Ecto neural progenitor cell (in vitro differentiated cells): ENCODE data around the gene PRXL2A.
"Not testable (repeated sequence)": the region's sequence is repeated elsewhere in the genome, so short reads cannot be mapped to it uniquely, and the experiment has no call there.

Experiments used
- DNase-seq: peaks from one replicate; pipeline ENCODE4 v3.0.0-alpha.2; 2018; ENCODE audit warnings: low spot score

The PRXL2A gene

DNA sequence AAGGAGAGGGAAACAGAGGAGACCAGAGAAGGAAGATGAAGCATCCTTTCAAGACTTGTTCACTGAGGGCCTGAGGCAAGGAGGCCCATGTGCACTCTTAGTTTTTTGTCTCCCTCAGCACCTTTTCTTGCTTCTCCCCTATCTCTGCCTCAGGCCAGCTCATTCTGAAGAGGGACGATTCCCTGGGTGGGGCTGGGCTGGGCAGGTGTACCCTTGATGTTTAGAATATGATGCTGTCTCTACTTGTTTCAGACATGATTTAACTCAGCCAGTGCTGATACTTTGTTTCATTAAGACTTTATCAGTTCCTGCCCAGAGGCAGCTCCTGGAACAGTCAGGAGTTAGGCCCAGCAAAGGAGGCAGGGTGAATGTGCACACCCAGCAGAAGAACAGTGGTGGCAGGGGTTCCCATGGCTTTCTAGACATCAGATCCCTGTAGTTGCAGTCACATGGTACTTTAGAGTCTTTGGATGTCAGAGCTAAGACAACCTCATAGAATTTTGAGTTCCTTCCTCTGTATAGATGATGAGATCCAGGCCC, 3.4 kb downstream of the PRXL2A start:
- no peak for DNase-seq

DNA sequence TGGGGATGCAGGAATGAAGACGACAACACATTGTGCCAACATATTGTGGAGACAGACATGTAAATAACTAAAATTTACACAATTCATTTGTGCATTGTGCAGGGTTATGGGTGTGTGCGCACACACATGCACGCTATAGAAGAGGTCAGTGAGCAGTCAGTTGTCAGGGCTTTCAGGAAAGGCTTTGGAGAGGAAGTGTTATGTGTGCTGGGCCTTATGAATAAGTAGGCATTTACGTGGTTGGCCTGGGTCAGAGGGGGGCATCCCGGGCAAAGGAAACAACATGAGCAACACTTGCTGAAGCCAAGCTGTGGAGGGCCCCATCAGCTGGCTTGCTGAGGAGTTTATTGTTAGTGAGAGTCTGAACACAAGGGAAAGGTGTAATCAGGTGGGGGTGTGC, 4.1 kb downstream of the PRXL2A start:
- no peak for DNase-seq

DNA sequence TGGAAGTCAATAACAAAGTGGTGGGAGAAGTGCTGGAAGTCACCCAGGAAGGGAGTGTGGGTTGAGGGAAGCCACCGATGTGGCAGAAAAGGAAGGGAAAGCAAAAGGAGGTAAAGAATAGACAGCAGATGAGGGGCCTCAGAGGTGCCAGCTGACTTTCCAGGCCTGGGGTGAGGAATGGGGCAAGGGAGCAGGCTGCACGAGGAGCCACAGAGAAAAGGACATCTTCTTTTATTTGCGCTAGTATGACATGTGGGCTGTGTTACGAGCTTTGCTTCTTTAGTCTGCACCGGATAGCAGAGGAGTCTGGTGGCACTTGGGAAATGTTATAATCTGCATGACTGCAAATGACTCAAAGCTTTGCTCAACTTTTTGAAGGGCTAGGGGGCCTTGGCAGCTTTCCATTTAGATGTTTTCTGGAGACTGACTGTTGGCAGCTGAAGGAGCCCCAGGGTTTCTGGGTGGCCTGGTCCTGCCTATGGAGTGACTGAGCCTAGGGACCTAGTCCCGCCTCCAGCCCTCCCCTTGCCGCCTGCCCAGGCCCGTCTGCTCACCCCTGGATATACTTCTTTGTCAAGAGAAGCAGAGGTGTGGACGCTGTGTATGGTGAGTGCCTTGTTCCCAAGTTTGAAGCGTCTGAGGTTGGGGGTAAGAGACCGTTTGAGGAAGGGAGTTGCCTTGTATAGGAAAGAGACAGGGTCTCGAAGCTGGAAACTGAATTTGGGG, 5.1 kb downstream of the PRXL2A start:
- DNase-seq: no peak

DNA sequence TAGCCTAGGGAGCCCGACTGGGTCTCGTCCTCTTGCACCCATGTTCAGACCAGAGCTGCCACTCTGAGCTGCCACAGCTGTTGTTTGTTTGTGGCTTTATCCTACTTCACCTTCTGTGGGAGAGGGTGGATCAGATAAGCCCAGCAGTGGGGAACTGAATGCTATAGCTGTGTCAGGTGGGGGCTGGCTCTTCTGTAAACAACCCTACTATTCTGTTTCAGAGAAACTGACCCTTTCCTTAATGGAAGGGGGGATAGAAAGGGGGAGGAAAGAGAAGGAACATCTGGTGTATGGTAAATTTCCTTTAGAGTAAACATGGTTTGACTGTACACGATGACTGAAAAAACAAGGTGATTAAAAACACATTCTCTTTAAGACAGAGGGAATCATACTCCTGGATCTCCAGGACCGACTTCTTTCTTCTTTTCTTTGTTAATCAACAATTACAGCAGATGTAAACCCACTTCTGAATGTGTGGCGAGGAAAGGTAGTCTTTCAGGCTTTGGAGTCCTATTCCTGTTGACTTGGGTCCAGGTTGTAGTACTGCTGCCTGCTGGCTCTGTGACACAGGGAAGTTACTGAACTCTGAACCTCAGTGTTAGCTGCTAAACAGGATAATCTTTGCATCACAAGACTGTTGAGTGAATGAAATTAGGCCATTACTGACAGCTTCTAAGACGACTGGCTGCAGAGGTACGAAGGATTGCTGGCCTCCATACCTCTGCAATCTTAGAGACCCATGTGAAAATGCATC, 6.0 kb downstream of the PRXL2A start:
- DNase-seq: no peak

DNA sequence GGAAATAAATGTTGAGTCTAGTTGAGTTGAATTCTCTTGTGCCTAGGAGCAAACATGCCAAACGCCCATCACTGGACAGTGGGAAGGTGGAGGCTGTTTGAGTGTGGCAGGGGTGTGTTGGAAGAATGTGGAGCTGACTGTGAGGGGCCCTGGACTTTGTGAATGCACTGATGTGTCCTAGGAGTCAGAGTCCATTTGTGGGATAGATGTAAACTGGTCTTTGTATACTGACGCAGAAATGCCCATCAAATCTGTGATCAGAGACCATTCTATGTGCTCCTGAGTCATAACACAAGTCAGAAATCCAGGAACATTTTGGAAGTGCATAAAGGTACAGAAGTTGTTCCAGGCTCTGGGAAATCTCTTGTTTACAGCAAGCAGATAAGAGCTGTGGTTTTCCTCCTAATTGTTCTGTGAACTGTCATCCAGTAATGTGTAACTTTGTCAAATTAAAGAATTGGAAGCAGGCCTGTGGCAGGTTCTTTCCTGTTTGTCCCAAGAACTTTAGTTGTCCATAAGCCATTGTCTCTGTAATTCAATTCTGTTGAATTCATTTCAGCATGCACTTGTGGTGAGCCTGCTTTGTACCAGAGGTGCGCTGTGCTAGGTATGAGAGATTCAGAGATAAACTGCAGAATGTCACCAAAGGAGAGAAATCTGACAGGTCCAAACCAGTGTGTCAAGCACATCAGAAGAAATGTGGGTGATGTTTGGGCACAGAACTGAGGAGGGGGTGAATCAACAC, 7.6 kb downstream of the PRXL2A start:
- DNase-seq: no peak

DNA sequence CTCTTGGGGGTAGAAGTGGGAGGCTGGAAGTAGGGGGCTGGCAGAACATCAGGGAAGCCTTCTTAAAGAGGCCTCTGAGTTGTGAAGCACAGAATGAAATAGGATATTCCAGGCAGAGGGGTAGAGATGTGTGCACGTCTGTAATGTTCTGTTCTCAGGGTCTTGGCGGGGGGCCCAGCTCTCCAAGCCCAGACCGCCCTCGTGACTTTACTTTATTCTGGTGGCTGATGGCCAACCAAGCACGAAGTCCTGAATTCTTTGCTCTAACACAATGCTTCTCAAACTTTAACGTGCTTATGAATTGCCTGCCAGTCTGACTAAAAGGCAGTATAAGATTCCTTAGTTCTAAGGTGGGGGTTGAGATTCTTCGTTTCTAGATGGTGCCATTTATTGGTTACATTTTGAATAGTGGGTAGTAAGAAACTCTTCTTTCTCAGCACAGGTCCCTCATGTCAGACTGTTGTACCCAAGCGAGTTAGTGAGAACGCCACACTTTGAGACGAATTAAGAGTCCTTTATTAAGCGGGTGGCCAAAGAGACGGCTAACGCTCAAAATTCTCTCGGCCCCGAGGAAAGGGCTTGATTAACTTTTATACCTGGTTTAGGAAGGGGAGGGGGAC, 8.2 kb downstream of the PRXL2A start:
- no peak for DNase-seq

DNA sequence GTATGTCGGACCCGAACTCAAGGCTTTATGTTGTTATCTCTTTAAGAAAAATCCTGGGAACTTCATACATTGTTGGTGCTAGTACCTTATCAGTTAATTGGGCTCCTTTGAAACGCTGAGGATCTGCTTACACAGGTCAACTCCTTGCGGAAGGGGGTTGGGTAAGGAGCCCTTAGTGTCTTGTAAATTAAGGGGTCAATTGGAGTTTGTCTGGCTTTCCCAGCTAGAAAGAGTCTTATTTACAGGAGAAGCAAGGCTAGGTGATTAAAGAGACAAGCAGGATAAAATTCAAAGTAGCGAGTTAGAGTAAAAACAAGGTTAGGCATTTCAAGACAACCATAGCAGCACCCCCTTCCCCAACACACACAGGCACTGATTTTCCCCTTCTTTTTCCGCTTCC, 8.9 kb downstream of the PRXL2A start:
- not testable (repeated sequence) for DNase-seq

DNA sequence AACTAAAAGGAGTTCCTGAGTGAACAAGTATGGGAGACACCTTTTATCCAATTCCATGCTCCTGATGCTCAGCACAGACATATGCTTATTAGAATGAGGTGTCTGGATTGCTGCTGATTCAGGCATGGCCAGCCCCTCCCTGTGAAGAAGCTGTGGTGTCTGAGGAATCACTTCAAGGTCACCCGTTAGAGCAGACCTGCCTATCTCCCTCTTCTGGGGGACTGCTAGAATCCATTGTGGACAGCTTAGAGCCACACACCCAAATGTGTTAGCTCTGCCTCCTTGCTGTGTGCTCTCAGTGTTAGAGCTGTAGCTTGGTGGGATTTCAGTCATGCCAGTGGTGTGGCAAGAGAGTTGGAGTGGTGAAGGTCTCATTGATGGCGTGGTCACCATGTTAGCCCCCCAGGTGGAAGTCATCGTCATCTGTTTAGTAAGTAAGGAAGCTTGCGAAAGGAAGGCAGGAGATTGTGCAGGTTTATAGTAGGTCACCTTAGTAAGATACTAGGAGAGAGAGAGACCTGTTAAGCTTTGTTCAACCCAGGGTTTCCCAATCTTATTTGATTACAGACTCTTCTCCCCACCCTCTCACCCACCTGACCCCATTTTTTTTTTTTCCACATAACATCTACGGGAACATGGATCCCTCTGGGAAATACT, 12.8 kb downstream of the PRXL2A start:
- DNase-seq: no peak

DNA sequence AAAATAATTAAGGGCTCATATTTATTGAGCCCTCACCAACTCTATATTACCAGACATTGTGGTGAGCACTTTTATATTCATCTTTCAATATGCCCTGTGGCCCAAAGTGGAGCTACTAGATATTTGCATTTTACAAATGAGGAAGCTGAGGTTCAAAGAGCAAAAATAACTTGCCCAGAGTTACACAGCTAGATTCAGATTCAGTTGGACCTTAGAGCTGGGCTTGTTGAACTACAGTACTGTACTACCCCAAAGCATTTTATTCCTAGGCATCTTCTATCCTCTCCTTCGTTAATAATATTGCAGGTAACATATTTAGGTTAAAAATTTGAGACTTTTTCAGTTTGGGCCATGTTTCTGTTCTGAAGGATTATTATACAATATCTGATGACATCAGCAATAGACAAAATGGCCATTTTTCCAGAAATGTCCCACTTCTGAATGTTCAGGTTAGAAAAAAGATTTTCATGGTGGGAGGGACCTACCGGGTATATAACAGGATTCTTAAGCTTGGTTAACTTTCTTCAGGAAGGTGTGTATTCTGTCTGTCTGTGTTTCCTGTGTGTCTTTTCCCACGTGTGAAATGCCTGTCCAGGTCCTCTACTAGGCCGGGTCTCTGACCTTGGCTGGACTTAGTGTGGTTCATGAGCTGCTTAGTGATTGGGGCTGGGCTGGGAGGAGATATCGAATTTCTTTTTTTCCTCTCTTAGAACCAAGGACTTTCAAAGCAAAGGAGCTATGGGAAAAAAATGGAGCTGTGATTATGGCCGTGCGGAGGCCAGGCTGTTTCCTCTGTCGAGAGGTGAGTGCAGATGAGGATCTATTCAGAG, 13.6 kb downstream of the PRXL2A start:
- no peak for DNase-seq

DNA sequence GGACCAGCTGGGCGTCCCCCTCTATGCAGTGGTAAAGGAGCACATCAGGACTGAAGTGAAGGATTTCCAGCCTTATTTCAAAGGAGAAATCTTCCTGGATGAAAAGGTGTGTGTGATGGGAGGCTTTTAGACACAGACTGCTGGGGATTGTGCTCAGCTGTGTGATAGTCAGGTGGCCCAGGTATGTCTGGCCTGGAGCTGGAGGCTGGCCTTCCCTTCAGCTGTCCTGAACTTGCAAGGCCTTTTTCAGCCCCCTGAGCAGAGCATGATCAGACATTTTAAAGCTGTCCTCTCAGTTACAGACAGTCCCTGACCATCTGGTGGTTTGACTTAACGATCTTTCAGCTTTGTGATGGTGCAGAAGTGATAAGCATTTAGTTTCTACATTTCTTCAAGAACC, 17.6 kb downstream of the PRXL2A start:
- no peak for DNase-seq

DNA sequence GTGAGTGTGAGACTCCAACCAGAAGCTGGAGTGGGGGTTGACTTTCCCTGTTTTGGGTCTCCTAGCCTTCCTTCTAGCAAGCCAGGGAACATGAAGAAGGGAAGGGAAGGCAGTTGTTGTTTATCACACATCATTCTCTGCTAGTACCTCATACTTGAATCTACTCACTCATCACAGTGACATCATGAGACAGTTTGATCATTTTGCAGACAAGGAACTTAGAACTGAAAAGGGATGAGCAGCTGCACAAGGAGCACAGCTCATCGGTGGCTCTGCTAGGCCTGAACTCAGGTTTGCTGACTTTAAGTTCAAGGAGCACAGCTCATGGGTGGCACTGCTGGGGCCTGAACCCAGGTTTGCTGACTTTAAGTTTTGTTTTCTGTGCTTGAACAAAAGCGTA, 19.2 kb downstream of the PRXL2A start:
- no peak for DNase-seq

DNA sequence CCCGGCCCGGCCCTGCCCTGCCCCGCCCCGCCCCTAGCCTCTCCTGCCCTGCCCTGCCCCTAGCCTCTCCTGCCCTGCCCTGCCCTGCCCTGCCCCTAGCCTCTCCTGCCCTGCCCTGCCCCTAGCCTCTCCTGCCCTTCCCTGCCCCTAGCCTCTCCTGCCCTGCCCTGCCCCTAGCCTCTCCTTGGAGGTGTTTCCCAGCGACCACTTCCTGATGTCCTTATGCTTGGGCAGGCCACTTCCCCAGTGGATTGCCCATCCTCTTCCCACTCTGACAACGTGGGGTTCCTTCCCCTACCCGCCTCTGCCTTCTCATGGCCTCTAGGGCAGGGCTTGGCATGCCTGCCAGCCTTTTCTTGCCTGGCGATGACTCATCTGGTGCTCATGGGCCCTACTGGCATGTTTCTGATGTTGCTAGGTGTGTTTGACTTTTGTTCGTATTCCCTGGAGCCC, 21.2 kb downstream of the PRXL2A start:
- DNase-seq: no peak

DNA sequence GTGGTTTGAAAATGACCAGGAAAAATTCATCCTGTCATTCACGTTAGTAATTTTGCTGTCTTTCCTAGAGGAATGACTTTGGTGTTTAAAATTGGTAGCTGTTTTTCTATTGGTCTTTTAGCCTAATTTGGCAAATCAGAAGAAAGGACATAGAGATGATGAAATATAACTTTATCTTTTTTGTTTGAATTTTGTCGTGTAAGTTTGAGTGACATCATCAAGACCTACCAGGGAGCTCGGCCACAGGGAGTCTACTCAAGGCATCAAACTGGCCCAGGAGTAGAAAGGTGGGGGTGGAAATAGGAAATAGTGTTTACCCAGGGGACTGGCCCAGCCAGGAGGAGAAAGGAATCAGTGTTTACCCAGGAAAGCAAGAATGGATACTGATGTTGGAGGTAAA, 24.8 kb downstream of the PRXL2A start:
- no peak for DNase-seq

DNA sequence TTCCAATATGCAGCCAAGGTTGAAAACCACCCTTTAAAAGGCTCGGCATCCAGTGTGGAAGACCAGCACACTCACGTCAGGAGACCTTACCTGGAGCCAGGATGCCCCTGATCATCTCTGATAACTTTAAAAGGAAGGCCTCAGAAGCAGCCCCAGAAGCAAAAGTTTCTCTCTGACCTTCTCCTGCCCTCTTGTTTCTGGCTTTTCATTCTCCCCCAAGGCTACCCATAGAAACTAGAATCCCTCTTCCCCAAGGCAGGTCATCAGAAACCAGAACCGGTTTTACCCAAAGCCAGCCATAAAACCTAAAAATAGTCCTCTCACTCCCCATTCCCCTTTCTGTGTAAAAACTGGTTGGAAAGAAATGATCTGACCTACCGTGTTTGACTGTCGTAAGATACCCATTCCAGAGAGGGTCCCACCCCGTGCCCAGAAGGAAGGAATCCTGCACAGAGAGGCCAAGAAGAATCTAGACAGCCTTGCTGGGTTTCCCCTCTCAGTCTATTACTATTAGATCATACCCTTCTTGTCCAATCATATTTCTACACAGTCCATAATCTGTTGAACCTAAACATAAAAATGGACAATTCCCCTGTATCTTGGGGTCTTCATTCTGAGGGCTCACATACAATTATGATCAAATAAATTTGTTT, 28.2 kb downstream of the PRXL2A start:
- DNase-seq: no peak

DNA sequence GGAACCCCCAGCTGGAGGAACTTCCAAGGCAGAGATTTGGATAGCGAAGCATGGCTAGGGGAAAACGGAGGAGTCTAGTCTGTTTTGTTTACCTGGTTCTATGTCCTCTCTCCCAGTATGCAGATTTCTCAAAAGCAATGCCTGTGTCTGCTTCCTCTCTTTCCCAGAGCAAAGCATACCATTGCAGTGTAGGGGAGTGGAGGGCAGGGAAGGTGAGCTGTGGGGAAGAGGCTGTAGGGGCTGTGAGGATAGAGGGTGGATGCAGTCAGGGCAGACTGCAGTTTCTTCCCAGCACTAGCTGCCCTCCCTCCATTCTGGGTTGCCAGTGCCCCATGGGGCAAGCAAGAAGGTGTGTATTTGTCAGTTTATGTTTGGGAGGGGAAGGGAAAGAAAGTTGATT, 28.9 kb downstream of the PRXL2A start:
- no peak for DNase-seq

DNA sequence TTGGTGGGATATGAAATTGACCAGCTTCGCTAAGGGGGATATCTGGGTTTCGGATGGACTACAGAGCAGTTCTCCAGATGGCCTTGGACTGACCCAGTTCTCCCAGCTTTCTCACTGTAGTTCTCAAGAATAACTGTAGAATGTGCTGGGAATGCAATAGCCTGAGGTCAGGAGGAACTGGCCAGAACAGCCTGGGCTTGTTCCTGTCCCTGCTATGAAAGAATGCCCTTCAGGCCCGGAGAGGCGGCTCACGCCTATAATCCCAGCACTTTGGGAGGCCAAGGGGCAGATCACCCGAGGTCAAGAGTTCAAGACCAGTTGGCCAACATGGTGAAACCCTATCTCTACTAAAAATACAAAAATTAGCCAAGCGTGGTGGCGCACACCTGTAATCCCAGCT, 33.5 kb downstream of the PRXL2A start:
- DNase-seq: no peak

DNA sequence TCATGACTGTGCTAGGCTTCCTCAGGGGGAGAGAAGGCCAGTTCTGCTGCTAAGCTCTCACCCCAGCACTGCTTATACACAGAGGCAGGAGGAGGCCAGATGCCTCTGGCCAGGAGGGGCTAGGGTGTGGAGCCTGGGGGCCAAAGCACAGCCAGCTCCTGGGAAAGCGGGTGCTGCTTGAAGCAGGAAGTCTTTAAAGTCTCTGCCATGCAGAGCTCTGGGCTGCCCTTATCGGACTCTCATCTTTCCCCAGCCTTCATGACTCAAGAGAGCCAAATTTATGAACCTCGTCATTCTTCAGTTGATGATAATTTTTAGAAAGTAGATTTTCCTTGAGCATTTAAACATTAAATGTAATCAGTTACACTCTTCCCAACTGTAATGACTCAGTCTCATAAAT, 34.5 kb downstream of the PRXL2A start:
- DNase-seq: no peak

DNA sequence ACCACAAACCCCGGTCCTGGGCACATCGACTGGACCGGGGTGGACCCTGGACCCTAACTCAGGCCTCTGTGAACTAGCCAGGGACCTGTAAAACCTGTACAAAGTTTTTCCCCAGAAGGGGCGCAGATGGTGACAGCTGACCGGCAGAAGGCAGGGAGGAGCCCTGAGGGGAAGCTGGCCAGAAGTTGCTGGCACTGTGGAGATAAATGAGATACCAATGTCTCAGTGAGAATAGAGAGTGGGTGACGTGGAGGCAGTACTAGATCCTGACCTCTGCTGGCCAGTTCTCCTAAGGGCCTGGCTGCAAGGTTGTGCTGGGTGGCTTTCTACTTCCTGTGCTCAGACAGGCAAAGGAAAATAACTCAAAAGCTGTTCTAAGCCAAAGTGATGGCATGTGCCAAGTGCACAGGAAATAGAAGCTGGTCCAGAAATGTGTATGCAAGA, 35.2 kb downstream of the PRXL2A start:
- DNase-seq: no peak

DNA sequence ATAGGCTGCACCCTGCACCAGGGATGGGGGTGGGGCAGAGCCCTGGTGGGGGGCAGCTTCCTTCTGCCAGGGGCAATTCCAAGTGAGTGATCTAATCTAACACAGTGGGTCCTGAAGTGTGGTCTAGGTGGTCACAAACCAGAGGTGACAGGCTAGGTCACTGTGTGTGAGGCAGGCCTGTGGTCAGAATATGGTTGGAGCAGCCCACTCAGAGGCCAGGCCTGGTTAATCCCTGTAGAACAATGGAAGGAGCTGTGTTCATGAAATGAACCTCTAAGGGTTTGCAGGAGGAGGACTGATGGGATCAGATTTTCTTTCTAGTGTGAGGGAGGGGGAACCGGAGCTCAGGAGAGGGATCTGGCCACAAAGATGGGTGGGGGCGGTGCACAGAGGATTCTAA, 35.8 kb downstream of the PRXL2A start:
- no peak for DNase-seq

DNA sequence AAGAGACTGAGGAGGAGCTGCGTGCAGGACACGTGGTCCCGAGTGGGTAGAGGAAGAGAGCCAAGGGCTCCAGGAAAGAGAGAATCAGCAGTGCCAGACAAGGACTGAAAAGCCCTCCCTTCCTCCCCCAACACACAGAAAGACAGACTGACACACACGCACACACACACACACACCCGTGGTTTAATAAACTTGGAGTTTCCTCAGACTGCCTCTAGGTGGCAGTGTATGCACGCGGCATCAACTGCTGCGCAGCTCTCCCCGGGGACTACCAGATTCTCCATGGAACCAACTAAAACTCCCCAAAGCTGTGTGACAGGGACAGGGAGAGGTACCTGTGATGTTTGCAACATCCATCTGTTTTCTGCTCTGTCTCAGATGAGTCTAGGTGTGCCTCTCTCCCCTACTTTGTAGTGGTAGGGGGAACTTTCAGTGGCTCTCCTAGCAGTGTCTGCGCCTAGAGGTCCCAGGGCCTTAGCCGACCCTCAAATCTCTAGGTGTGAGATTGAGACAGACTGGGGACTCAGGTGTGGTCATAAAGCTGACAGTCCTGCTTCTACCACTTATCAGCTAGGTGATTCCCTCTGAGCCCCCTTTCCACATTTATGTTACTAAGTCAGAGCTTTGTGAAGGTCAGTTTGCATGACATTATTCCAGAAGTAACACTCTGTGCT, 36.4 kb downstream of the PRXL2A start:
- DNase-seq: no peak
